Hepatocyte (in vitro differentiated cells): ENCODE measurements around the gene CLIC4. TPM values are rescaled to one million over a fixed set of nuclear protein-coding genes. Genes with fewer than 3 reads are reported as not detected.

ENCODE experiments used
- DNase-seq: peaks from one replicate; pipeline ENCODE4 v3.0.0-alpha.2; 2016; ENCODE audit warnings: low spot score
- H2AFZ ChIP-seq: fragments of 200-600 bp; sonication (generic); 2 replicates; pipeline ENCODE4 v1.6.0; 2016; ENCODE audit warnings: antibody characterized with exemption, mild to moderate bottlenecking
- H3K27ac ChIP-seq: fragments of 200-600 bp; sonication (generic); 2 replicates; pipeline ENCODE4 v1.5.1; 2016; ENCODE audit warnings: mild to moderate bottlenecking
- H3K27me3 ChIP-seq: fragments of 200-600 bp; sonication (generic); 2 replicates; pipeline ENCODE4 v1.6.1; 2016
- H3K36me3 ChIP-seq: fragments of 200-600 bp; sonication (generic); replicated peaks from 2 replicates; pipeline ENCODE4 v1.5.1; 2016; ENCODE audit warnings: low read depth; ENCODE audit not compliant: insufficient read depth
- H3K4me1 ChIP-seq: fragments of 200-600 bp; sonication (generic); 2 replicates; pipeline ENCODE4 v1.5.1; 2016; ENCODE audit warnings: mild to moderate bottlenecking, moderate library complexity; ENCODE audit not compliant: insufficient read depth
- H3K4me2 ChIP-seq: fragments of 200-600 bp; sonication (generic); 2 replicates; pipeline ENCODE4 v1.6.0; 2016
- H3K4me3 ChIP-seq: fragments of 200-600 bp; sonication (generic); 2 replicates; pipeline ENCODE4 v1.5.1; 2016; ENCODE audit warnings: mild to moderate bottlenecking
- H3K79me2 ChIP-seq: fragments of 200-600 bp; sonication (generic); 2 replicates; pipeline ENCODE4 v1.6.0; 2017; ENCODE audit warnings: mild to moderate bottlenecking
- H3K9me2 ChIP-seq: fragments of 200-600 bp; sonication (generic); replicated peaks from 2 replicates; pipeline ENCODE4 v1.6.0; 2017; ENCODE audit warnings: mild to moderate bottlenecking; ENCODE audit not compliant: insufficient read depth
- H3K9me3 ChIP-seq: fragments of 200-600 bp; sonication (generic); 2 replicates; pipeline ENCODE4 v1.5.1; 2016; ENCODE audit warnings: low read depth, mild to moderate bottlenecking
- H4K20me1 ChIP-seq: fragments of 200-600 bp; sonication (generic); 2 replicates; pipeline ENCODE4 v1.6.0; 2016; ENCODE audit warnings: mild to moderate bottlenecking; ENCODE audit not compliant: insufficient read depth, poor library complexity, severe bottlenecking
- CTCF ChIP-seq: fragments of 200-600 bp; sonication (generic); IDR thresholded peaks from 2 replicates; pipeline ENCODE4 v1.5.1; 2016; ENCODE audit warnings: antibody characterized with exemption, mild to moderate bottlenecking; ENCODE audit not compliant: poor library complexity
- EZH2 ChIP-seq: fragments of 200-600 bp; sonication (generic); IDR thresholded peaks from 2 replicates; pipeline ENCODE4 v1.6.1; 2016; ENCODE audit warnings: antibody characterized with exemption, mild to moderate bottlenecking, borderline replicate concordance
- EZH2phosphoT487 ChIP-seq: fragments of 200-600 bp; sonication (generic); IDR thresholded peaks from one replicate; pipeline ENCODE4 v1.6.1; 2018; ENCODE audit warnings: antibody characterized with exemption, mild to moderate bottlenecking, low read depth, moderate library complexity; ENCODE audit not compliant: unreplicated experiment, severe bottlenecking
- whole genome bisulfite sequencing: methylation state at CpG from one replicate; pipeline ENCODE4 v1.1.6; 2016; ENCODE audit warnings: low lambda C conversion rate; ENCODE audit errors: missing lambda C conversion rate; 5-methylcytosine and 5-hydroxymethylcytosine counted together
- polyA plus RNA-seq: library from polyadenylated mRNA; unstranded; fragments of >200 nt; fragmentation: Nextera tagmentation; extraction: Ambion mirVana; gene quantifications from 2 replicates; pipeline ENCODE4 v1.2.1, GENCODE V29; 2016
- total RNA-seq: library from RNA; depleted of rRNA; stranded (reverse); fragments of >200 nt; gene quantifications from 2 replicates; pipeline ENCODE4 v1.2.3, GENCODE V29; 2014

CLIC4 gene
- total and polyA plus RNA-seq, 2 experiments from 2014 or later: 146 to 259 TPM

GRCh38 chr1:24849672-24850295 is 104.5 kb downstream of the CLIC4 start:
- no peaks in the 10 kb centered on the region for H3K9me2 ChIP-seq
- no peaks in the 10 kb centered on the region for H3K79me2 ChIP-seq
- H4K20me1 ChIP-seq: no peaks in the 10 kb centered on the region
- no peaks in the 10 kb centered on the region for H3K27me3 ChIP-seq
- 47% methylated on average over 9 of the region's 9 CpGs for WGBS
- TF ChIP-seq CTCF: peak; percentile 58
- no peak for TF ChIP-seq EZH2phosphoT487
- no peak for TF ChIP-seq EZH2
- H3K36me3 ChIP-seq: no peaks in the 10 kb centered on the region
- H3K4me3 ChIP-seq: no peak overlapping the region
- no peak overlapping the region for H2AFZ ChIP-seq
- peak; percentile 59 for DNase-seq
- no peaks in the 10 kb centered on the region for H3K9me3 ChIP-seq
- peaks cover 10% of the 10 kb centered on the region for H3K4me1 ChIP-seq
- no peak overlapping the region for H3K27ac ChIP-seq
- H3K4me2 ChIP-seq: no peak overlapping the region

GRCh38 chr1:24850328-24850920 is 105.2 kb downstream of the CLIC4 start:
- no peak overlapping the region for H2AFZ ChIP-seq
- H3K9me2 ChIP-seq: no peaks in the 10 kb centered on the region
- 58% methylated on average over 6 of the region's 6 CpGs for WGBS
- no peaks in the 10 kb centered on the region for H3K36me3 ChIP-seq
- no peak overlapping the region for H3K4me2 ChIP-seq
- H3K79me2 ChIP-seq: no peaks in the 10 kb centered on the region
- TF ChIP-seq CTCF (no peak), EZH2phosphoT487 (no peak), EZH2 (no peak)
- H3K9me3 ChIP-seq: no peaks in the 10 kb centered on the region
- H3K4me1 ChIP-seq: peaks cover 10% of the 10 kb centered on the region
- no peaks in the 10 kb centered on the region for H3K27me3 ChIP-seq
- H3K4me3 ChIP-seq: no peak overlapping the region
- no peak overlapping the region for H3K27ac ChIP-seq
- H4K20me1 ChIP-seq: no peaks in the 10 kb centered on the region
- DNase-seq: no peak

- Histone ChIP-seq H3K9me2 (no peaks in the 10 kb centered on the region), H3K79me2 (no peaks in the 10 kb centered on the region), H3K36me3 (no peaks in the 10 kb centered on the region), H2AFZ (no peak overlapping the region), H3K4me2 (no peak overlapping the region), H3K27ac (no peak overlapping the region), H3K4me3 (no peak overlapping the region), H4K20me1 (no peaks in the 10 kb centered on the region), H3K9me3 (no peaks in the 10 kb centered on the region), H3K27me3 (no peaks in the 10 kb centered on the region), H3K4me1 (peaks cover 1% of the 10 kb centered on the region)
- WGBS: 48% methylated on average over 6 of the region's 6 CpGs
- DNase-seq: no peak
- TF ChIP-seq EZH2: no peak
- TF ChIP-seq CTCF: no peak
- TF ChIP-seq EZH2phosphoT487: no peak
Observed at GRCh38 chr1:24853649-24854048, 108.4 kb downstream of the CLIC4 start.
